Bronchial epithelial cell (primary cell): ENCODE data around the gene CASP3. TPM values are rescaled to one million over a fixed set of nuclear protein-coding genes. Genes with fewer than 3 reads are reported as not detected.

Experiments
- DNase-seq: peaks from one replicate; pipeline ENCODE4 v3.0.0-alpha.2; 2010; ENCODE audit warnings: low read depth
- FAIRE-seq: peaks from 2 replicates; lab custom pipeline; 2011; peaks lifted over from hg19 to GRCh38; lab: Jason Lieb, UNC
- H3K27me3 ChIP-seq: 2 replicates; pipeline ENCODE4 v1.5.1; 2011; ENCODE audit warnings: low read length; ENCODE audit not compliant: control insufficient read depth, insufficient read depth
- H3K36me3 ChIP-seq: 2 replicates; pipeline ENCODE4 v1.5.1; 2011; ENCODE audit warnings: low read length; ENCODE audit not compliant: control insufficient read depth, insufficient read depth
- H3K4me3 ChIP-seq: 2 replicates; pipeline ENCODE4 v1.5.1; 2011; ENCODE audit warnings: mild to moderate bottlenecking, low read depth, low read length, control low read depth
- total RNA-seq: library from RNA; depleted of rRNA; stranded (reverse); fragments of >200 nt; gene quantifications from 2 replicates; pipeline ENCODE4 v1.2.1, GENCODE V29; 2014
- TF ChIP-seq, protein P1 (sequence below): IDR thresholded peaks from 2 replicates; pipeline ENCODE4 v1.5.1; 2011; ENCODE audit warnings: mild to moderate bottlenecking, moderate library complexity, low read length, control low read depth, inconsistent platforms; ENCODE audit not compliant: insufficient read depth, severe bottlenecking

Gene CASP3
- total RNA-seq: 23.7 and 37.0 TPM in 2 replicates

DNA sequence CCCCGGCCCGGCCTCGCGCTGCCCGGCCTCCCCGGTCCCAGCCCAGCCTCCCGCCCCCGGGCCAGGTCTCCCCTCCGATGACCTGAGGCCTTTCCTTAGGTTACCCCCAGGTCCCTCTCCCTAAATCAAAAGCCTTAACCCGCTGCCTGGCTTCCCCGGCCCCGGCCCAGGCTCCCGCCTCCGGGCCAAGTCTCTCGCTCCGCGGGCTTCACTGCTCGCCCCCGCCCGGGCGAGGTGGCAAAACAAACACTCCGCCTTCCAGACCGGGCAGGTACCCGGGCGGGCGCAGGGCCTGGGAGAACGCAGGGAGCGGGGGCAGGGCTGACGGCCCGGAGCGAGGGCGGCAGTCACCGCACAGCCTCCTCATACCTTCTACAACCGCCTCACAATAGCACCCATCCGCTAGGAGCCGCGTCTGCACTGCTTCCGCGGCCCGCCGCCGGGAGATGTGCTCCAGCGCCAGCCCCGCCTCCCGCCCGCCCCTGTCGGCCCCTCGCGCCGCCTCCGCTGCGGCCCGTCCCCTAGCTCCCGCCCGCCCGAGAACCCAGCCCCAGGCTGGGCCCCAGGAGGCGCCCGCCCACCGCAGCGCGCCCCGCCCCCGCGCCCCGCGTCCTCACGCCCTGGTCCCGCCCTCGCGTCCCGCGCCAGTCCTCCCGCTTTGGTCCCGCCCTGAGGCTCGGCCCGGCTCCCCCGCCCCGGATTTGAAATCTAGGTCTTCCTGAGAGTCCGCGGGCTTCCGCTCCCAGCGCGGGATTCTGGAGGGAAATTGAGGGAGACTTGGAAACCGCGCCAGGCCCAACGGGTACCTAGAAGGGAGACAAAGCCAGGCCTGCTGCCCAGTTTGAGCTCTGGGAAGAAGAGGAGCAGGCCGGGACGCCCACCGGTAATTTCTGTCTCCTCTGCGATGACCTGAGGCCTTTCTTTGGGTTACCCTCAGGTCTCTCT lies at the start of gene CASP3, which contains the start of gene PRIMPOL:
Gene CASP3, minus strand, starts transcription at position 422 of the 945 bp plus-strand sequence. CDS start 10,994 bp downstream, outside the sequence.
Gene PRIMPOL, plus strand, starts transcription at position 713 of the 945 bp plus-strand sequence. CDS start 7,403 bp downstream, outside the sequence.
- peak; percentile 81 for DNase-seq
- Histone ChIP-seq H3K27me3 (no peaks in the 10 kb centered on the region), H3K4me3 (peak within 1 kb of the TSS; percentile 74), H3K36me3 (no peaks in the 10 kb centered on the region)
- no peak for FAIRE-seq
- TF ChIP-seq, protein P1, sequence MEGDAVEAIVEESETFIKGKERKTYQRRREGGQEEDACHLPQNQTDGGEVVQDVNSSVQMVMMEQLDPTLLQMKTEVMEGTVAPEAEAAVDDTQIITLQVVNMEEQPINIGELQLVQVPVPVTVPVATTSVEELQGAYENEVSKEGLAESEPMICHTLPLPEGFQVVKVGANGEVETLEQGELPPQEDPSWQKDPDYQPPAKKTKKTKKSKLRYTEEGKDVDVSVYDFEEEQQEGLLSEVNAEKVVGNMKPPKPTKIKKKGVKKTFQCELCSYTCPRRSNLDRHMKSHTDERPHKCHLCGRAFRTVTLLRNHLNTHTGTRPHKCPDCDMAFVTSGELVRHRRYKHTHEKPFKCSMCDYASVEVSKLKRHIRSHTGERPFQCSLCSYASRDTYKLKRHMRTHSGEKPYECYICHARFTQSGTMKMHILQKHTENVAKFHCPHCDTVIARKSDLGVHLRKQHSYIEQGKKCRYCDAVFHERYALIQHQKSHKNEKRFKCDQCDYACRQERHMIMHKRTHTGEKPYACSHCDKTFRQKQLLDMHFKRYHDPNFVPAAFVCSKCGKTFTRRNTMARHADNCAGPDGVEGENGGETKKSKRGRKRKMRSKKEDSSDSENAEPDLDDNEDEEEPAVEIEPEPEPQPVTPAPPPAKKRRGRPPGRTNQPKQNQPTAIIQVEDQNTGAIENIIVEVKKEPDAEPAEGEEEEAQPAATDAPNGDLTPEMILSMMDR: peak; percentile 53

DNA sequence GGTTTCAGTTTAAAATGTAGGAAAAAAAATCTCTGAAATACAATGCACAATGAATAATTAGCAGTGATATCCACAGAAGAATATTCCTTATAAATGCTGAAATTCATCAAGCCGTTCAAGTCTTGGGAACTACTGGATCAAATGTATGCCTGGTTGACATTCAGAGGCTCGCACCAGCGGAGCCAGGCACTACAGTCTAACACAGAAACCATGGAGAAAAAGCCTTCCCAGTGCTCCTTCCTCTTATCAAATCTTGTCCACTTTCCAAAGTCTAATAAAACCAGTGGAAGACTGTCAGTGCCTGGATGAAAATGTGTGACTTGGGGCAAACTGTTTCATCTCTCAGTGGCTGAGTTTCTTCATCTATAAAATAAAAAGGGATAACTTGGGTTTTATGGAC lies 48.7 kb upstream of the CASP3 start:
- TF ChIP-seq, protein P1: no peak
- FAIRE-seq: no peak
- Histone ChIP-seq H3K4me3 (no peak overlapping the region), H3K27me3 (no peaks in the 10 kb centered on the region), H3K36me3 (no peaks in the 10 kb centered on the region)
- no peak for DNase-seq

DNA sequence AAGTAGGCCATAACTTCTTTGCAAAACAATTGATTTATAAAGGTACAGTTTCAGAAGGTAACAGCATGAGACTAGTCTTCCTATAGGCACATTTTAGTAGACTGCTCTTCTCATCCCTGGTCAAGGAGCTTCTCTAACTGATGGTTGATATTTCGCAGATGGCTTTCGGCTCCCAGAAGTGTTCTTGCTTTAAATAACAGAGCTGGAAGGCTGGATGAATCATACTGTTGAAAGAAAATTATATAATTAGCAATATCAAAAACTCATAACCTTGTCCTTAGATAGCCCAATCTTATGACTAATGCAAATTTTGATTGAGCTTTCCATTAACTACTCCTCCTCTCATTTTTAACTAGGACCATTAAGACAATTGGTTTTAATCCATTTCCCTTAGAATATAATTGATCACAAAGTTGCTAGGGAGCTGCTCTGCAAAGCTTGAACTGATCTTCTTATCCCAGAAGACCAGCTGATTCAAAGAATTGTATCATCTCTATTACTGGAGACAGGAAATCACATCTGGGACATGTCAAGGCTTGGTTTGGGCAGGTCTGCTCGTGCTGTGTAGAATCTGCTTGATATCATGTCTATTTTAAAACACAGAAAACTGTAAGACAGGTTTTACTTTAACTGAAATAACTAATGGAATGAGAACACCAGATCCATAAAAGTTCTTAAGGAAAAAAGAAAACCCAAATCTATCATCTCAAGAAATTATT lies 46.1 kb upstream of the CASP3 start:
- DNase-seq (peak; percentile 97), FAIRE-seq (no peak)
- TF ChIP-seq, protein P1: no peak
- H3K27me3 ChIP-seq: no peaks in the 10 kb centered on the region
- no peak overlapping the region for H3K4me3 ChIP-seq
- no peaks in the 10 kb centered on the region for H3K36me3 ChIP-seq

DNA sequence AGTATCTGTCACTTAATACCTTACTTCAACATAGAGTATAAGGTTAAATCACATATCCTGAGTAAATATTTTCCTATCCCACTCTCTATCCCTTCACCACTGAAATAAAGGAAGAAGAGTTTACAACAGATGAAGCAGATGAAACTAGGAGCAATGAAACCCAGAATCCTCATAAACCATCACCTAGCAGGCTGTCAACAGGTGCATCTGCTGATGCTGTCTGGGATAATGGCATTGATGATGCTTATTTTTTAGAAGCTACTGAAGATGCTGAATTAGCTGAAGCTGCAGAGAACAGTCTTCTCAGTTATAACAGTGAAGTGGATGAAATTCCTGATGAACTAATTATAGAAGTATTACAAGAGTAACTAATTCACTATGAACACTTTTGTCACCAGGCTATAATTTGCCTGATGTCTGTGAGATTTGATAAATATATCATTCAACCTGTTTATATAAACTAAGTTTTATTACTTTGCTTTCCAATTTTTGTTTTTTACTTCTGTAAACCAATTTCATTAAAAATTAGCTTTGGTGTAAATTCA lies 45.2 kb upstream of the CASP3 start:
- no peaks in the 10 kb centered on the region for H3K27me3 ChIP-seq
- no peaks in the 10 kb centered on the region for H3K36me3 ChIP-seq
- H3K4me3 ChIP-seq: no peak overlapping the region
- TF ChIP-seq, protein P1: no peak
- no peak for DNase-seq
- no peak for FAIRE-seq

DNA sequence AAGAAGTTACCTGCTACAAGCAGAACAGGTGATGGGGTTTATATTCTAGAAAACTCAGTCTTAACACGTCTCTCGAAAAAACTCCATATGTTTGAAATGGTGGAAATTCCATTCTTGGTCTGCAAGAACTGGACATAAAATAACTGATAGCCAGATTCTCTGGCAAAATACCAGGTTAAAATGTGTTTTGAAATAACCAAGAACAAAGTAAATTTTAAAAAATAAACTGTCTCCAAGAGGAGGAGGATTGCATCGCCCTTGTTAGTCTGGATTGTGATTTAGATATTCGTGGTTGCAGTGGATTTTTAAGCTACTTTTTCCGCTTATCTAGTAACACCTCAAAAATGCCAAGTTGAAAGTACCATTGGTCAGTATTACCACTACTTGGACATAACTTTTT lies 43.8 kb upstream of the CASP3 start:
- H3K36me3 ChIP-seq: no peaks in the 10 kb centered on the region
- no peak for DNase-seq
- no peak for FAIRE-seq
- H3K27me3 ChIP-seq: no peaks in the 10 kb centered on the region
- no peak overlapping the region for H3K4me3 ChIP-seq
- TF ChIP-seq, protein P1: no peak
